HFFc6 (cell line): Measurements from ENCODE around the gene ERBB2. TPM values are rescaled to one million over a fixed set of nuclear protein-coding genes. Genes with fewer than 3 reads are reported as not detected.

Experiments used
- DNase-seq: peaks from one replicate; pipeline ENCODE4 v3.0.0-alpha.2; 2018
- H3K27ac Mint-ChIP-seq: 2 replicates; pipeline ENCODE4 v1.8.0; 2020; ENCODE audit warnings: mild to moderate bottlenecking, mixed read lengths
- H3K27me3 Mint-ChIP-seq: 2 replicates; pipeline ENCODE4 v1.8.0; 2021; ENCODE audit warnings: mild to moderate bottlenecking, moderate library complexity, mixed read lengths; ENCODE audit not compliant: insufficient read depth
- H3K36me3 Mint-ChIP-seq: 2 replicates; pipeline ENCODE4 v1.8.0; 2021; ENCODE audit warnings: low read depth, mixed read lengths
- H3K4me1 Mint-ChIP-seq: 2 replicates; pipeline ENCODE4 v1.8.0; 2020; ENCODE audit warnings: low read depth, mixed read lengths
- H3K4me3 Mint-ChIP-seq: 2 replicates; pipeline ENCODE4 v1.8.0; 2020; ENCODE audit warnings: mild to moderate bottlenecking, moderate library complexity, mixed read lengths
- H3K9me3 Mint-ChIP-seq: 2 replicates; pipeline ENCODE4 v1.8.0; 2020; ENCODE audit warnings: mild to moderate bottlenecking, mixed read lengths
- CTCF ChIP-seq: fragments of 200-600 bp; sonication (generic); IDR thresholded peaks from 2 replicates; pipeline ENCODE4 v1.5.0; 2021; ENCODE audit warnings: antibody characterized with exemption, mild to moderate bottlenecking
- total RNA-seq, 6 experiments: library from RNA; stranded (reverse); fragmentation: NEBNext Ultra II Directional; extraction: Animal tissue kit (Norgen Biotek cat#: 25700); gene quantifications; 2 replicates in 1 of 6; 3 replicates in 5 of 6; pipeline ENCODE4 v1.2.3, GENCODE V29; 2021

Gene ERBB2
- total RNA-seq, 6 experiments from 2014 or later: 51.9 to 67.2 (median 61.0) TPM

- Mint-ChIP-seq H3K4me3 (no peak overlapping the region), H3K9me3 (no peaks in the 10 kb centered on the region), H3K27ac (no peak overlapping the region), H3K27me3 (peaks cover 25% of the 10 kb centered on the region), H3K4me1 (0 out of 2 replicates have a peak, but pooled peaks cover 5% of the 10 kb centered on the region), H3K36me3 (no peaks in the 10 kb centered on the region)
- DNase-seq: no peak
- no peak for TF ChIP-seq CTCF
These were observed 52.5 kb downstream of the ERBB2 start for GRCh38 chr17:39752241-39752881.

- Mint-ChIP-seq H3K36me3 (no peaks in the 10 kb centered on the region), H3K4me1 (0 out of 2 replicates have a peak, but pooled peaks cover 5% of the 10 kb centered on the region), H3K9me3 (no peaks in the 10 kb centered on the region), H3K27me3 (peaks cover 29% of the 10 kb centered on the region), H3K4me3 (peak overlapping the region; percentile 54; the same call in 1 of the 2 replicates), H3K27ac (peak overlapping the region; percentile 29; the same call in 1 of the 2 replicates)
- DNase-seq: no peak
- TF ChIP-seq CTCF: no peak
These were observed 53.8 kb downstream of the ERBB2 start for GRCh38 chr17:39753514-39754160.

GRCh38 chr17:39754161-39754957 is 54.5 kb downstream of the ERBB2 start:
- DNase-seq: peak; percentile 86
- Mint-ChIP-seq H3K4me1 (0 out of 2 replicates have a peak, but pooled peaks cover 5% of the 10 kb centered on the region), H3K27ac (no peak overlapping the region), H3K4me3 (peak overlapping the region; percentile 53), H3K36me3 (no peaks in the 10 kb centered on the region), H3K9me3 (no peaks in the 10 kb centered on the region), H3K27me3 (peaks cover 32% of the 10 kb centered on the region)
- TF ChIP-seq CTCF: peak; percentile 99

GRCh38 chr17:39754958-39755553 is 55.2 kb downstream of the ERBB2 start:
- H3K27me3 Mint-ChIP-seq: peaks cover 38% of the 10 kb centered on the region
- peak overlapping the region; percentile 65 for H3K4me3 Mint-ChIP-seq
- no peaks in the 10 kb centered on the region for H3K9me3 Mint-ChIP-seq
- no peak for TF ChIP-seq CTCF
- H3K36me3 Mint-ChIP-seq: no peaks in the 10 kb centered on the region
- H3K4me1 Mint-ChIP-seq: 0 out of 2 replicates have a peak, but pooled peaks cover 5% of the 10 kb centered on the region
- no peak for DNase-seq
- H3K27ac Mint-ChIP-seq: peak overlapping the region; percentile 16; the same call in 1 of the 2 replicates
